Measurements from ENCODE around the gene STK39.
"Not testable (repeated sequence)": the region's sequence is repeated elsewhere in the genome, so short reads cannot be mapped to it uniquely, and the experiment has no call there.

The STK39 gene

GRCh38 chr2:168047091-168047690, 200.2 kb downstream of the STK39 start:
- DNase-seq (ENCODE audit: low read depth): no peak

GRCh38 chr2:168044579-168044978, 202.8 kb downstream of the STK39 start:
- no peak for DNase-seq (ENCODE audit: low read depth)

GRCh38 chr2:168044176-168044575, 203.2 kb downstream of the STK39 start:
- DNase-seq (ENCODE audit: low read depth): no peak

- not testable (repeated sequence) for DNase-seq (ENCODE audit: low read depth)
Observed at GRCh38 chr2:168042127-168042824, 205.1 kb downstream of the STK39 start.

- DNase-seq (ENCODE audit: low read depth): no peak
Observed at GRCh38 chr2:168039881-168040280, 207.5 kb downstream of the STK39 start.

GRCh38 chr2:168037778-168038177, 209.6 kb downstream of the STK39 start:
- no peak for DNase-seq (ENCODE audit: low read depth)

- DNase-seq (ENCODE audit: low read depth): no peak
Observed at GRCh38 chr2:168035458-168035857, 211.9 kb downstream of the STK39 start.

GRCh38 chr2:168034616-168035015, 212.8 kb downstream of the STK39 start:
- DNase-seq (ENCODE audit: low read depth): no peak

- no peak for DNase-seq (ENCODE audit: low read depth)
Observed at GRCh38 chr2:168033966-168034365, 213.4 kb downstream of the STK39 start.

- DNase-seq (ENCODE audit: low read depth): no peak
Observed at GRCh38 chr2:168032091-168032490, 215.3 kb downstream of the STK39 start.

- no peak for DNase-seq (ENCODE audit: low read depth)
Observed at GRCh38 chr2:168030862-168031624, 216.4 kb downstream of the STK39 start.

GRCh38 chr2:168029071-168029470, 218.3 kb downstream of the STK39 start:
- no peak for DNase-seq (ENCODE audit: low read depth)

- no peak for DNase-seq (ENCODE audit: low read depth)
Observed at GRCh38 chr2:168028362-168028761, 219.0 kb downstream of the STK39 start.

GRCh38 chr2:168025487-168026202, 221.8 kb downstream of the STK39 start:
- DNase-seq (ENCODE audit: low read depth): no peak

- no peak for DNase-seq (ENCODE audit: low read depth)
Observed at GRCh38 chr2:168024459-168024858, 222.9 kb downstream of the STK39 start.

- no peak for DNase-seq (ENCODE audit: low read depth)
Observed at GRCh38 chr2:168021800-168022587, 225.4 kb downstream of the STK39 start.

- no peak for DNase-seq (ENCODE audit: low read depth)
Observed at GRCh38 chr2:168015274-168015953, 232.0 kb downstream of the STK39 start.

GRCh38 chr2:168009900-168010299, 237.5 kb downstream of the STK39 start:
- no peak for DNase-seq (ENCODE audit: low read depth)

- DNase-seq (ENCODE audit: low read depth): no peak
Observed at GRCh38 chr2:168008646-168009195, 238.7 kb downstream of the STK39 start.

GRCh38 chr2:168006498-168006897, 240.9 kb downstream of the STK39 start:
- DNase-seq (ENCODE audit: low read depth): no peak

- no peak for DNase-seq (ENCODE audit: low read depth)
Observed at GRCh38 chr2:168005586-168005985, 241.8 kb downstream of the STK39 start.
